HepG2 (cell line): ENCODE results near the gene RAB2B. TPM values are rescaled to one million over a fixed set of nuclear protein-coding genes. Genes with fewer than 3 reads are reported as not detected.

ENCODE experiments used
- BCL3 ChIP-seq: sonication (generic); formaldehyde crosslinking; IDR thresholded peaks from 2 replicates; pipeline ENCODE4 v1.5.1; 2020; ENCODE audit warnings: mild to moderate bottlenecking, missing genetic modification reagents, moderate library complexity
- BRD4 ChIP-seq: sonication (generic); formaldehyde crosslinking; IDR thresholded peaks from 2 replicates; pipeline ENCODE4 v1.4.0; 2020; ENCODE audit warnings: missing genetic modification reagents
- CREB3 ChIP-seq: sonication (generic); formaldehyde crosslinking; IDR thresholded peaks from 2 replicates; pipeline ENCODE4 v1.5.0; 2020; ENCODE audit warnings: missing genetic modification reagents
- DR1 ChIP-seq: sonication (generic); formaldehyde crosslinking; IDR thresholded peaks from 2 replicates; pipeline ENCODE4 v1.8.0; 2021; ENCODE audit warnings: mild to moderate bottlenecking, missing genetic modification reagents, inconsistent platforms
- ESRRA ChIP-seq: sonication (generic); formaldehyde crosslinking; IDR thresholded peaks from 2 replicates; pipeline ENCODE4 v1.5.1; 2020; ENCODE audit warnings: mild to moderate bottlenecking, low read depth, missing genetic modification reagents
- GMEB2 ChIP-seq: IDR thresholded peaks from 2 replicates; pipeline ENCODE4 v1.6.1; 2016; ENCODE audit warnings: missing biosample characterization, missing genetic modification reagents, low read depth
- MEIS2 ChIP-seq: sonication (generic); formaldehyde crosslinking; IDR thresholded peaks from 2 replicates; pipeline ENCODE4 v1.9.0; 2021; ENCODE audit warnings: mild to moderate bottlenecking, missing genetic modification reagents
- MIER2 ChIP-seq: IDR thresholded peaks from 2 replicates; pipeline ENCODE4 v1.6.1; 2016; ENCODE audit warnings: missing biosample characterization, missing genetic modification reagents
- NBN ChIP-seq: fragments of 450-650 bp; conservative IDR thresholded peaks from 2 replicates; pipeline ENCODE4 v1.6.1; 2017
- NCOR1 ChIP-seq: fragments of 200-600 bp; sonication (generic); IDR thresholded peaks from 2 replicates; pipeline ENCODE4 v1.7.0; 2017; ENCODE audit warnings: antibody characterized with exemption, low read length, borderline replicate concordance
- REPIN1 ChIP-seq: sonication (generic); formaldehyde crosslinking; IDR thresholded peaks from 2 replicates; pipeline ENCODE4 v1.8.0; 2022; ENCODE audit warnings: missing genetic modification reagents, low read depth, mild to moderate bottlenecking, borderline replicate concordance
- ZHX2 ChIP-seq, 2 experiments: sonication (generic) in 1 of 2; formaldehyde crosslinking in 1 of 2; IDR thresholded peaks; 2 replicates each; pipeline versions ENCODE4 v1.6.1 to v1.9.0; 2014 to 2022; ENCODE audit warnings: antibody characterized with exemption in 1 of 2, borderline replicate concordance in 1 of 2, inconsistent platforms in 1 of 2, low read depth in 1 of 2, missing genetic modification reagents in 1 of 2
- ZNF225 ChIP-seq: sonication (generic); formaldehyde crosslinking; IDR thresholded peaks from 2 replicates; pipeline ENCODE4 v1.4.0; 2020; ENCODE audit warnings: mild to moderate bottlenecking, missing genetic modification reagents
- ZNF263 ChIP-seq: sonication (generic); formaldehyde crosslinking; IDR thresholded peaks from 2 replicates; pipeline ENCODE4 v1.4.0; 2020; ENCODE audit warnings: missing genetic modification reagents
- ZNF546 ChIP-seq: sonication (generic); formaldehyde crosslinking; conservative IDR thresholded peaks from 2 replicates; pipeline ENCODE4 v1.8.1; 2023; ENCODE audit warnings: mild to moderate bottlenecking, missing genetic modification reagents
- ZNF670 ChIP-seq: sonication (generic); formaldehyde crosslinking; IDR thresholded peaks from 2 replicates; pipeline ENCODE4 v1.8.0; 2022; ENCODE audit warnings: mild to moderate bottlenecking, missing genetic modification reagents, borderline replicate concordance
- ZNF780A ChIP-seq: sonication (generic); formaldehyde crosslinking; IDR thresholded peaks from 2 replicates; pipeline ENCODE4 v1.8.0; 2022; ENCODE audit warnings: mild to moderate bottlenecking, missing genetic modification reagents, moderate library complexity
- ZNF83 ChIP-seq: sonication (generic); formaldehyde crosslinking; IDR thresholded peaks from 2 replicates; pipeline ENCODE4 v1.4.0; 2020; ENCODE audit warnings: missing genetic modification reagents, mild to moderate bottlenecking, borderline replicate concordance
- polyA plus RNA-seq, 8 experiments: library from polyadenylated mRNA; depleted of rRNA in 3 of 8; stranded (reverse) in 7 of 8; unstranded in 1 of 8; fragments of >200 nt; fragmentation: Illumina TruSeq in 4 of 8; extraction: Trizol in 4 of 8; gene quantifications; 2 replicates each; pipeline versions ENCODE4 v1.2.1 to v1.2.3, GENCODE V29; 2011 to 2016; ENCODE audit warnings: low read depth in 4 of 8, missing spikeins in 1 of 8, mixed read lengths in 1 of 8; ENCODE audit not compliant: insufficient read depth in 1 of 8
- total RNA-seq, 5 experiments: library from RNA; depleted of rRNA; stranded (reverse); fragments of >200 nt; fragmentation: Illumina TruSeq; extraction: Trizol; gene quantifications; 2 replicates each; pipeline ENCODE4 v1.2.3, GENCODE V29; 2016; ENCODE audit warnings: low read depth in 1 of 5

The RAB2B gene
- total and polyA plus RNA-seq, 2 of the 13 experiments (the other 11 are each of a cell fraction or from before 2014, with no cell fraction given), result 36.0 to 60.6 TPM

GRCh38 chr14:21510735-21511657 lies 34.2 kb upstream of the RAB2B start, which contains the start of gene METTL3 (continued):
- TF ChIP-seq BCL3 (CRISPR knock-in tag), result peak; percentile 97; the same call in 1 of the 2 replicates
- TF ChIP-seq ZNF263 (CRISPR knock-in tag), result peak; percentile 48; the same call in 1 of the 2 replicates
- peak; percentile 82; the same call in 1 of the 2 replicates for TF ChIP-seq DR1 (CRISPR knock-in tag)
- peak; percentile 100 for TF ChIP-seq ZHX2 (IDR thresholded peaks at IDR 0.05; ENCODE audit: low read depth)
- 0 out of 2 replicates have a peak, but pooled peaks have one; percentile 41 for TF ChIP-seq ZHX2 (CRISPR knock-in tag; IDR thresholded peaks at IDR 0.05; ENCODE audit: borderline replicate concordance)
- no peak for TF ChIP-seq NBN
- peak; percentile 17; the same call in 1 of the 2 replicates for TF ChIP-seq CREB3 (CRISPR knock-in tag)
- no peak for TF ChIP-seq MEIS2 (CRISPR knock-in tag)
- 0 out of 2 replicates have a peak, but pooled peaks have one; percentile 13 for TF ChIP-seq BRD4
- TF ChIP-seq ZNF83 (CRISPR knock-in tag), result peak; percentile 88; the same call in 1 of the 2 replicates
- TF ChIP-seq ZNF546 (CRISPR knock-in tag), result peak; percentile 97; the same call in 1 of the 2 replicates
- no peak; the same call in 1 of the 2 replicates for TF ChIP-seq ESRRA (CRISPR knock-in tag)
- peak; percentile 58; the same call in 1 of the 2 replicates for TF ChIP-seq GMEB2 (CRISPR knock-in tag)
- TF ChIP-seq ZNF780A (CRISPR knock-in tag), result 0 out of 2 replicates have a peak, but pooled peaks have one; percentile 43
- TF ChIP-seq NCOR1, result peak; percentile 55; the same call in 1 of the 2 replicates
- TF ChIP-seq ZNF225 (CRISPR knock-in tag), result peak; percentile 97; the same call in 1 of the 2 replicates
- TF ChIP-seq REPIN1 (CRISPR knock-in tag), result peak; percentile 96
- TF ChIP-seq ZNF670 (CRISPR knock-in tag), result peak; percentile 94
- TF ChIP-seq MIER2 (CRISPR knock-in tag), result peak; percentile 82; the same call in 1 of the 2 replicates
